Mucosa of descending colon (tissue), 3 donors: ENCODE measurements around the gene ANKRD24. TPM values are rescaled to one million over a fixed set of nuclear protein-coding genes. Genes with fewer than 3 reads are reported as not detected.
"Not testable (repeated sequence)": the region's sequence is repeated elsewhere in the genome, so short reads cannot be mapped to it uniquely, and the experiment has no call there.

ENCODE experiments used
- ATAC-seq: fragments of 200-7000 bp; cut with Tn5 transposase; one replicate; pipeline ENCODE4 v1.9.1; 2020; ENCODE audit warnings: mild to moderate bottlenecking, moderate library complexity
- DNase-seq, 3 donors: peaks; one replicate each; pipeline ENCODE4 v3.0.0-alpha.2; 2020
- H3K36me3 ChIP-seq: fragments of 200-600 bp; one replicate; pipeline ENCODE4 v1.8.0; 2021; ENCODE audit warnings: low read depth, mild to moderate bottlenecking
- H3K4me1 ChIP-seq: fragments of 200-600 bp; one replicate; pipeline ENCODE4 v1.8.0; 2021; ENCODE audit warnings: low read depth, mild to moderate bottlenecking
- H3K4me3 ChIP-seq: fragments of 200-600 bp; one replicate; pipeline ENCODE4 v1.8.0; 2021; ENCODE audit warnings: mild to moderate bottlenecking
- H3K9me3 ChIP-seq: fragments of 200-600 bp; one replicate; pipeline ENCODE4 v1.8.0; 2021; ENCODE audit warnings: mild to moderate bottlenecking
- intact Hi-C, 2 donors: fragments of 100-400 bp; cut with DNase I in 1 of 2; cut with micrococcal nuclease in 1 of 2; formaldehyde crosslinking; loops; one replicate each; pipeline versions ENCODE4 v1.11.0 to v1.11.1; 2022; cut with DNase I, micrococcal nuclease
- total RNA-seq, 3 donors: library from RNA; stranded (reverse); fragmentation: NEBNext Ultra II Directional in 2 of 3; extraction: Animal tissue kit (Norgen Biotek cat#: 25700) in 2 of 3; gene quantifications; one replicate each; pipeline versions ENCODE4 v1.2.1 to v1.2.4, GENCODE V29; 2021 to 2023
- TF ChIP-seq, protein P1 (sequence below): fragments of 200-600 bp; IDR thresholded peaks from one replicate; pipeline ENCODE4 v1.8.0; 2022; ENCODE audit warnings: antibody characterized with exemption, mild to moderate bottlenecking
- donor health status: DM: no; HTN: no; CAD: no; lungs with moderate emphysema.
- donor health status: DM: no; HTN: no; CAD: no.
- donor health status: DM: no; HTN: yes; CAD: no.

The ANKRD24 gene
- total RNA-seq, 3 donors from 2014 or later, result 0.95 to 2.7 (median 1.3) TPM

DNA sequence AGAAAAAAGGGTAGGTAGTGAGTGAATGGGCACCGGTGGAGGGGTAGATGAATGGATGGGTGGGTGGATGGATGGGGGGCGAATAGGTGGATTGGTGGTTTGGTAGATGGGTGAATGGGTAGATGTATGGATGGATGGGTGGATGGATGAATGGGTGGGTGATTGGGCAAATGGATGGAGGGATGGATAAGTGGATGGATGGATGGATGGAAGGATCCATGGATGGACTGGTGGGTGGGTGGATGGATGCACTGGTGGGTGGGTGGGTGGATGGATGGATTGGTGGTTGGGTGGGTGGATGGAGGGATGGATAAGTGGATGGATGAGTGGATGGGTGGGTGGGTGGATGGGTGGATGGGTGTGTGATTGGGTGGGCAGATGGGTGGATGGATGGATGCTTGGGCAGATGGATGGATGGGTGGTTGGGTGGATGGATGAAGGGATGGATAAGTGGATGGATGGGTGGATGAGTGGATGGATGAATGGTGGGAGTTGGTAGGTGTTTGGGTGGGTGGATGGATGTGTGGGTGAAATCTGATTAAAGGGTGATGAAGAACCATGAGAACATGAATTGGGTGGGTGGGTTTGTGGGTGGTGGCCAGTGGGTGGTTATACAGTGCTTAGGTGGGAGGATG, 2.3 kb downstream of the ANKRD24 start:
- Histone ChIP-seq H3K9me3 (no peaks in the 10 kb centered on the region), H3K4me1 (peaks cover 23% of the 10 kb centered on the region), H3K4me3 (no peak overlapping the region), H3K36me3 (no peaks in the 10 kb centered on the region)
- ATAC-seq, result no peak
- no peak for DNase-seq
- TF ChIP-seq, protein P1, sequence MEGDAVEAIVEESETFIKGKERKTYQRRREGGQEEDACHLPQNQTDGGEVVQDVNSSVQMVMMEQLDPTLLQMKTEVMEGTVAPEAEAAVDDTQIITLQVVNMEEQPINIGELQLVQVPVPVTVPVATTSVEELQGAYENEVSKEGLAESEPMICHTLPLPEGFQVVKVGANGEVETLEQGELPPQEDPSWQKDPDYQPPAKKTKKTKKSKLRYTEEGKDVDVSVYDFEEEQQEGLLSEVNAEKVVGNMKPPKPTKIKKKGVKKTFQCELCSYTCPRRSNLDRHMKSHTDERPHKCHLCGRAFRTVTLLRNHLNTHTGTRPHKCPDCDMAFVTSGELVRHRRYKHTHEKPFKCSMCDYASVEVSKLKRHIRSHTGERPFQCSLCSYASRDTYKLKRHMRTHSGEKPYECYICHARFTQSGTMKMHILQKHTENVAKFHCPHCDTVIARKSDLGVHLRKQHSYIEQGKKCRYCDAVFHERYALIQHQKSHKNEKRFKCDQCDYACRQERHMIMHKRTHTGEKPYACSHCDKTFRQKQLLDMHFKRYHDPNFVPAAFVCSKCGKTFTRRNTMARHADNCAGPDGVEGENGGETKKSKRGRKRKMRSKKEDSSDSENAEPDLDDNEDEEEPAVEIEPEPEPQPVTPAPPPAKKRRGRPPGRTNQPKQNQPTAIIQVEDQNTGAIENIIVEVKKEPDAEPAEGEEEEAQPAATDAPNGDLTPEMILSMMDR, result no peak
- intact Hi-C loops, result no loop called here

DNA sequence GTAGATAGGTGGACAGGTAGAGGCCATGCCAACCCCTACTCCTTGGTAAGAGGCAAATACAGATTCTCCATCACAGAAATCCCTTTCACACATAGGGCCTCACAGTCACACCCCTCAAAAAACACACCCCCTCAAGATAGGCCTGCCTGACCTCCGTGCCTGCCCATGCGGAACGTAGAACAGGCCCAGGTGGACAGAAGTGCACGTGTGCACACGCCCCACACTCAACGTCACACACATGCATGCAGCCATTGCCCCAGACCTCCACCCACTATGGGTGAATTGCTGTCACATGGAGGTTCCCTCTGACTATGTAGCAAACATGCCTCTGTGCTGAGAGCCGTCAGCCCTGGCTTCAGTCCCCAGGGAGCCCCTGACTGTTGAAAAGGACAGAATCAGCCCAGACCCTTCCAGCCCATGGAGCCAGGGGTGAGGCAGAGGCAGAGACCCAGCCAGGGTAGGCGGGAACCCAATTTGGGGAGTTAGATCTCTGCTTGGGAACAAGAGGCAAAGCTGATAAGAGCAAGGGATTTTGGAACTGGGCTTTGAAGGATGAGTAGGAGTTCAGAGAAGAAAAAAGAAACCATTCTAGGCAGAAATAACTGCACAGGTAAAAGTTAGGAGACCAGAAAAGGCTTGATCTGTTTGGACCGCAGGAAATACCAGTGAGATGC, 3.1 kb downstream of the ANKRD24 start:
- intact Hi-C loops, result no loop called here
- H3K4me3 ChIP-seq, result no peak overlapping the region
- peaks cover 18% of the 10 kb centered on the region for H3K4me1 ChIP-seq
- no peaks in the 10 kb centered on the region for H3K9me3 ChIP-seq
- DNase-seq (no peak), ATAC-seq (no peak)
- H3K36me3 ChIP-seq, result no peaks in the 10 kb centered on the region
- TF ChIP-seq, protein P1, result no peak

DNA sequence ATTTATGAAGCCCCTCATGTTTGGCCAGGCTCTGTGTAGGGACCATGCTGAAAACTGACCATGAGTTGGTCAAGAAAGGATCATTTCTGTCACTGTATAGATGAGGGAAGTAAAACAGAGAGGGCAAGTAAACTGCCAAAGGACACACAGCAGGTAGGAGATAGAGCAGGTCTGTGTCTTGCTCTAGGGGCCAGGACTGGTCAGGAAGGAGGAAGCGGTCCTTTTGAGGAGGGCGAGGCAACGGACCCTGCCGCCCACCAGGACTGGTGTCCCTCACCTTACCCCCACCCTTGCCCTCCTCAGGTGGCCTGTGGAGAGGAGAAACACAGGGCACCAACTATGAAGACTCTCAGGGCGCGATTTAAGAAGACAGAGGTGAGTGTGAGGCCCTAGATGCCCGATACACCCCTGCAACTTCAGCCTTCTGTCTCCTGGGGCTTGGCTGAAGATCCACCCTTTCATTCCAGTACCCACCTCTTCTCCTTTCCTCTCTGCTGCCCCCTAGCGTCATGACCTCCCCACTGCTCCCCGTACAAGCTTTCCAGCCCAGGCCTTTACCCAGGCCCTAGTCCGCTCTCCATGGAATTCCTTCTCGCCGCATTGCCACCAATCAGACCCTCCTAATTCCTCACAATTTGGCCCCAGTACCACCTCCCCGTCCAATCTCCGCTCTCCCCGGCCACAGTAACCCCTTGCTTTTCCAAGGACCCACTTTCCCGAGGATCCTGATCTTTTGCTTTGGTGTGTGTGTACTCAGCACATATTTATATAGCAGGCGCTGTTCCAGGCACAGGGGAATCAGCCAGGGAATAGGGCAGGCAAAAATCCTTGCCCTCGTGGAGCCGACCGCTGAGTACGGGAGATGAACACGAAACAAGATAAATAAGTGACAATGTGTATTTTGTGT, 3.9 kb downstream of the ANKRD24 start:
- DNase-seq (peak; percentile 78 to 93 (median 90)), ATAC-seq (peak; percentile 80)
- TF ChIP-seq, protein P1, result peak; percentile 69
- H3K4me1 ChIP-seq, result peaks cover 12% of the 10 kb centered on the region
- no peaks in the 10 kb centered on the region for H3K36me3 ChIP-seq
- no peaks in the 10 kb centered on the region for H3K9me3 ChIP-seq
- no peak overlapping the region for H3K4me3 ChIP-seq
- intact Hi-C loops, result no loop called here

DNA sequence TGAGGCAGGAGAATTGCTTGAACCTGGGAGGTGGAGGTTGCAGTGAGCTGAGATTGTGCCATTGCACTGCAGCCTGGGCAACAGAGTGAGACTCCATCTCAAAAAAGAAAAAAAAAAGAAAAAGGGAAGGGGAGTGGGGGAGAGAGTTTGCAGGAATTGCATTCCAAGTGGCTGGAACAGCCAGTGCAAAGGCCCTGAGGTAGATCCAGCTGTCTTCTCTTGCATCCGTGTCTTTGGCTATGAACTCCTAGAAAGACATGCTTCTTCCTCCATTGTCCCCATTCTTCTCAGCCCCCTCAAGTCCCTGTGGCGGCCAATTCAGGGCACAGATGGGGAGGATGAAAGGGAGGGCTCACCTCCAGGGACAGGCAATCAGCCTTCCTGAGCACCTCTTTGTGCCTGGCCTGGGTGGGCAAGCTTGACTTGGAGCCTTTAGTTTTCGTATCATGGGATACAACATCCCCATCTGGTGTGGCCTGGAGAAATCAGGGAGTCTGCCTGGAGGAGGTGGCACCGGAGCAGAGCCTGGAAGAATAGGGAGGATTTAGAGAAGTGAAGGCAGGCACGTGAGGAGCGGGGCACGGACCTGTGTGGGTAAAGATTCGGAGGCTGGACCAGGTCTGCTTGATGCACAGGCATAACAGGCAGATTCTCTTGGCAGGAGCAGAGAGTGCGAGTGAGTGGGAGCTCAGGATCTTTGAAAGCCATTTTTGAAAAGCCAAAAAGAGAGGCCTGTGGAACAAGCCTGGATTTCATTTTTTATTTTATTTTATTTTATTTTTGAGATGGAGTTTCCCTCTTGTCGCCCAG, 5.0 kb downstream of the ANKRD24 start:
- Histone ChIP-seq H3K9me3 (no peaks in the 10 kb centered on the region), H3K4me3 (no peak overlapping the region), H3K36me3 (no peaks in the 10 kb centered on the region), H3K4me1 (peaks cover 7% of the 10 kb centered on the region)
- DNase-seq (no peak), ATAC-seq (no peak)
- intact Hi-C loops, result no loop called here
- TF ChIP-seq, protein P1, result no peak

DNA sequence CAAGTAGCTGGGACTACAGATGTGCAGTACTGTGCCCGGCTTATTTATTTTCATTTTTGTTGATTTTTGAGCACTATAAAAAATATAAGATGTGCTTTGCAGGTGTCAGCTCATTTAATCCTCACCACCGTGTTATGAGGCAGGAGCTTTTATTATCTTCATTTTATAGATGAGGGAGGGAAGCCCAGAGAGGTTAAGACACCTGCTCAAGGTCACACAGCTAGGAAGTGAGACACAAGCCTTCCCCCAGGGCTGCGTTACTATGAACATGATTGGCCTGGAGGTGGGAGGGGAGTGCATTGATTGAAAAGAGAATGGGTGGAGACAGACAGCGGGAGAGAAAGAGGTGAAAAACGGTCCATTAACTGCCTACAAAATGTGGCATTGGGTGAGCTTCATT, 7.2 kb downstream of the ANKRD24 start:
- intact Hi-C loops, result no loop called here
- no peaks in the 10 kb centered on the region for H3K9me3 ChIP-seq
- ATAC-seq, result no peak
- TF ChIP-seq, protein P1, result no peak
- no peak for DNase-seq
- H3K4me3 ChIP-seq, result no peak overlapping the region
- no peaks in the 10 kb centered on the region for H3K36me3 ChIP-seq
- H3K4me1 ChIP-seq, result no peaks in the 10 kb centered on the region

DNA sequence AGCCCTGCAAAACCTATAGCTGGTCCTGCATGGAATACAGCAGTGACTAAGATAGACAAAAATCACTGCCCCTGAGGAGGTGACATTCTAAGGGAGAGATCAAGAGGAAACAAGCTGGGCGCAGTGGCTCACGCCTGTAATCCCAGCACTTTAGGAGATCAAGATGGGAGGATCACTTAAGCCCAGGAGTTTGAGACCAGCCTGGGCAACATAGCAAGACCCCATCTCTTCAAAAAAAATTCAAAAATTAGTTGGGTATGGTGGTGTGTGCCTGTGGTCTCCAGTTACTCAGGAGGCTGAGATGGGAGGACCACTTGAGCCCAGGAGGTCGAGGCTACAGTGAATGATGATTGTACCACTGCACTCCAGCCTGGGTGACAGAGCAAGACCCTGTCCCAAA, 10.0 kb downstream of the ANKRD24 start:
- not testable (repeated sequence) for H3K4me3 ChIP-seq, ATAC-seq

More for the DNA sequence above, 10.0 kb downstream of the ANKRD24 start:
- DNase-seq, H3K36me3 ChIP-seq, H3K9me3 ChIP-seq, H3K4me1 ChIP-seq, intact Hi-C loops: not testable (repeated sequence)
